ENCODE measurements around the gene S100B. TPM values are rescaled to one million over a fixed set of nuclear protein-coding genes. Genes with fewer than 3 reads are reported as not detected.

Gene S100B
- total RNA-seq, 1 experiment from 2014 or later: not detected

GRCh38 chr21:46562472-46562871 lies 42.4 kb downstream of the S100B start:
- no peak for DNase-seq (ENCODE audit: low read depth)

- DNase-seq (ENCODE audit: low read depth): no peak
Observed at GRCh38 chr21:46561445-46562090, 43.3 kb downstream of the S100B start.

GRCh38 chr21:46560568-46561444 lies 44.1 kb downstream of the S100B start:
- DNase-seq (ENCODE audit: low read depth): no peak

- DNase-seq (ENCODE audit: low read depth): no peak
Observed at GRCh38 chr21:46559291-46559983, 45.4 kb downstream of the S100B start.

DNA sequence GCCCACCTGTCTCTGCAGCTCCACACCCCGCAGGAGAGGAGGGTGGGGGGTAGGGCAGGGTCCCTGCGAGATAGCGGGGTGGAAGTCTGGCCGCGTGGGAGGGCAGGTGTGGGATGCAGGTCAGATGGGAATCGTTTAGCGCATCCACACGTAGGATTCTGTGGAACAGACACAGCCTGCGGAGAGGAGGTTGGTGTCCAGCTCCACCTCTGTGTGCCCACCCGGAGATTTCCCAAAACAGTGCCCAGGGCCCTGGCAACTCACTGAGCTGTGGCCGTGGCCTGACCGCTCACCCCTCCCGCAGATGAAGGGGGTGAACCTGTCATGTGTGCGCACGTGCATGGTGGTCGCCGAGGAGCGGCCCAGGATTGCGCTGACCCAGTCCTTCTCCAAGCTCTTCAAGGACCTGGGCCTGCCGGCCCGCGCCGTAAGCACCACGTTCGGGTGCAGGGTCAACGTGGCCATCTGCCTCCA lies 46.9 kb downstream of the S100B start:
- DNase-seq (ENCODE audit: low read depth): no peak

DNA sequence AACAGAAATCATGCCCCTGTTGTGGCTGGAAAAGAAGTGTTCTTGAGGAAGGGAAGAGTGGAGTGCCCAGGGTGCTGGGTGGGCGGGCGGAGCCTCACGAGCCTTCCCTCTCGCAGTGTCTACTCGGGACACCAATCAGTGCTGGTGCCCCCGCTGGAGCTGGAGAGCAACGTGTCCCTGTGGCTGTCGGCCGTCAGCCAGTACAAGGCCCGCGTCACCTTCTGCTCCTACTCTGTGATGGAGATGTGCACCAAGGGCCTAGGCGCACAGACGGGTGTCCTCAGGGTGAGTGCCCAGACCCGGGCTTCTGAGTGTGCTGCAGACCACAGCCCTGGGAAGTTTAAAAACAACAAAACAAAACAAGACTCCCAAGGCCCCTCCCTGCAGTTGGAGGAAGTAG lies 47.4 kb downstream of the S100B start:
- no peak for DNase-seq (ENCODE audit: low read depth)

- DNase-seq (ENCODE audit: low read depth): no peak
Observed at GRCh38 chr21:46556802-46557201, 48.1 kb downstream of the S100B start.

DNA sequence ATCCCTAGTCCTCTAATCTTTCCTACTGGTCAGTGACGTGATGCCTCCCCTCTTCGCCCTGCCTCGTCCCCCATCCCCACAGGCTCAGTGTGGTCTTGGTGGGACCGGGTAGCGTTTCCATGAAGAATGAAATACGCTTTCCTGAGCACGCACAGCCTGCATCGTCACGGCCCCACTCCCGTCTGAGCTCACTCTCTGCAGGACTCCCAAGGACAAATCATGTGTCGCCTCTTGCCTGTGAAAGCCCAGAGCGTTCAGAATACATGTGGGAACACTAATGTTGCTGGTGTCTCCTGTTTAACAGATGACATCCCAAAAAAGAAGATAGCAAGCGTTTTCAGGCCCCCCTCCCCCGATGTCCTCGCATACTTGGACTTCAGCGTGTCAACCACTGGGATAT lies 49.2 kb downstream of the S100B start:
- no peak for DNase-seq (ENCODE audit: low read depth)

- DNase-seq (ENCODE audit: low read depth): no peak
Observed at GRCh38 chr21:46555225-46555617, 49.7 kb downstream of the S100B start.

- DNase-seq (ENCODE audit: low read depth): no peak
Observed at GRCh38 chr21:46554431-46555224, 50.3 kb downstream of the S100B start.

DNA sequence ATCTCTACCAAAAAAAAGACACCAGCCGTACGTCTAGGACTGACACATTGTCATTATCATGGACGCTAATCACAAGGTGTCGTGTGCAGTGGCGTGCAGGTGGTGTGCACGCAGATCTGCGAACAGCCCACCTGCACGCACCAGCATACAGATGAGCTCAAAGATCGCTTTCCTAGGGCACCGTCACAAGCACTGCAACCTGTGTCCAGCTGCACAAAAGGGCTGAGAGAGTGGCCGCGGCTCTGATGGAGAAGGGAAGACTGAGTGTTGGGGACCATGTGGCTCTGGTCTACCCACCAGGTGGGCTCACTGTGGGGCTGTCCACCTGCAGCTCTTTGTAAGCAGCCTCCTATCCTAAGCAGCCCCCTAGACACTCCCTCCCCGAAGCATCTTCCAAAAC lies 50.9 kb downstream of the S100B start:
- no peak for DNase-seq (ENCODE audit: low read depth)

- no peak for DNase-seq (ENCODE audit: low read depth)
Observed at GRCh38 chr21:46552865-46553379, 52.0 kb downstream of the S100B start.

GRCh38 chr21:46552274-46552673 lies 52.6 kb downstream of the S100B start:
- no peak for DNase-seq (ENCODE audit: low read depth)

DNA sequence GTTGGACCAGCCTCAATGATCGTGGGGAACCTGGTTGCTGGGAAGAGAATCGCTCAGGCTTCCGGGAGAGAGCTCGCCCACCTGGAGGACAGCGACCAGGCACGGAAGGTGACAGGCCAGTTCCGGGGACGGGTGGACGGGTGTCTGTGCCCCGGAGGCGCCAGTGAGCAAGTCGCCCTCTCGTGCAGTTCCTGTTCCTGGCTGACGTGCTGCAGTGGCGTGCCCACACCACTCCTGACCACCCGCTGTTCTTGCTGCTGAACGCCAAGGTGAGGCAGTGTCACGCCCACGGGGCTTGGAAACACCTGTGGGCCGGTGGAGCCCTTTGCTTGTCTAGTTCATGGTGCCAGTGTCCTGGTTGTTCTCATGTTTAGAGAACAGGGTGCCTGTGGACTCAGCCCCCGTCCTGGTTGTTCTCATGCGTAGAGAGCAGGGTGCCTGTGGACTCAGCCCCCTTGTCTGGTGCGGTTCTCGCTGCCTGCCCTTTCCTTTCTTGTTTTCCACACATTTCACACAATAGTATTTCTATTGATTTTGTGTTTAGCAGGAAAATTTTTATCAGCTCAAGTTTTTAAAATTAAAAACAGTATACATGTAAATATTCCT lies 53.1 kb downstream of the S100B start:
- DNase-seq (ENCODE audit: low read depth): no peak

DNA sequence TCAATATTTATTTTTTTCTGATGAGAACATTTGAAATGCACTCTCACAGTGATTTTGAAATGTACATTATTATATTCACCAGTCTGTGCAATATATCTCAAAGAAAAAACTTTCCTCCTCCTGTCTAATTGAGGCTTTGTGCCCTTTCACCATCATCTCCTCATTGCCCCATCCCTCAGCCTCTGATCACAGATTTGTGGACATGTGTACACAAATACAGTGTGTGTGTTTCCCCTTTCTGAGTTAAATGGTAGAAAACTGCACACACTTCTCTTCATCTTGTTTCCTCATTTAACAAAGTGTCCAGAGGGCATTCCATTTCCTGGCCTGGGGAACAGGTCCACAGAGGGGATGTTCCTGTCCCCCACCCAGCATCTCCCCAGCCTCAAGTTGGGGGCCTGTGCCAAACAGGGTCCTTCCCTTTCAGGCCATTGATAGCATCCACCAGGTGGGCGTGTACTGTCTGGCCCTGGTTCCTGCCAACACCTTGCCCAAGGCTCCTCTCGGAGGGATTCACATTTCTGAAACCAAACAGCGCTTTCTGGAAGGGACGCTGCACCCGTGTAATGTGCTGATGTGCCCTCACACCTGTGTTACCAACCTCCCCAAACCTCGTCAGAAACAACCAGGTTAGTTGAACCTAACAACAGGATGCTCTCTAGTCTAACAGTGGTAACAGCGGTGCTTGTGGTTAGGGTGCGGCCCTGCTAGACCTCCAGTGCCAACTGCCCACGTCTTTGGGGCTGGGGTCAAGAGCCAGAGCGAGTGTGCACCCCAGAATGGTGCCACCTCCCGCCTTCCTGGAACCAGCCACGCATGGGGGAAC lies 54.6 kb downstream of the S100B start:
- DNase-seq (ENCODE audit: low read depth): no peak

- no peak for DNase-seq (ENCODE audit: low read depth)
Observed at GRCh38 chr21:46549650-46550049, 55.2 kb downstream of the S100B start.
